IPS-20b (cell line): ENCODE results near the gene C6orf47.

Source experiments
- H3K27ac ChIP-seq: one replicate; pipeline ENCODE4 v1.5.1; 2013; ENCODE audit warnings: low read length
- H3K27me3 ChIP-seq: 2 replicates; pipeline ENCODE4 v1.6.1; 2013; ENCODE audit warnings: mild to moderate bottlenecking, low read length, inconsistent platforms; ENCODE audit not compliant: insufficient read depth
- H3K36me3 ChIP-seq: 2 replicates; pipeline ENCODE4 v1.6.1; 2013; ENCODE audit warnings: low read depth, mild to moderate bottlenecking, inconsistent platforms, low read length, moderate library complexity; ENCODE audit not compliant: insufficient read depth
- H3K4me1 ChIP-seq: 2 replicates; pipeline ENCODE4 v1.6.1; 2013; ENCODE audit warnings: mild to moderate bottlenecking, control low read depth, inconsistent platforms, low read length, moderate library complexity; ENCODE audit not compliant: insufficient read depth
- H3K4me3 ChIP-seq: 2 replicates; pipeline ENCODE4 v1.5.1; 2013; ENCODE audit warnings: mild to moderate bottlenecking, low read length, inconsistent platforms
- H3K9ac ChIP-seq: 2 replicates; pipeline ENCODE4 v1.6.1; 2013; ENCODE audit warnings: low read depth, mild to moderate bottlenecking, inconsistent platforms, low read length, moderate library complexity
- H3K9me3 ChIP-seq: 2 replicates; pipeline ENCODE4 v1.6.1; 2013; ENCODE audit warnings: mild to moderate bottlenecking, low read depth, low read length, inconsistent platforms; ENCODE audit not compliant: insufficient read depth

The C6orf47 gene

DNA sequence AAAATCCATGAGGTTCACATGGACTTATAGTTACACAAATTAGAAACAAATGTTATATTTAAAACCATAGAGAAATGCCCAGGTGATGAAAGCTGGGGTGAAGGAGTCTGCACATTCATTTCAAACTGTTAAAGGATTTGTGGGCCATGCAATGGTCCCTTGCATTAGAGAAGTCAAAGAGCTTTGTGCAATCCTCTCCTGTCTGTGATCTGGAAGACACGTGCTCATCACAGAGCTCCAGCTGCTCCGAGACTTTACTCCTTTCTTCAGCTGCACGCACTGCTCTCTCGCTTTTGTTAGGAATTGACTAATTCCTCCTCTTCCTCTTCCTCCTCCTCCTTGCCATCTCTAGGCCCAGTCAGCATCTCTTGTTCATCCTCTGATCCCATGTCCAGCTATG is 49.6 kb downstream of the C6orf47 start:
- H3K4me3 ChIP-seq, result no peak overlapping the region
- H3K4me1 ChIP-seq, result peaks cover 10% of the 10 kb centered on the region; the same call in 1 of the 2 replicates
- no peak overlapping the region for H3K9ac ChIP-seq
- H3K9me3 ChIP-seq, result no peaks in the 10 kb centered on the region
- no peak overlapping the region for H3K27ac ChIP-seq
- no peaks in the 10 kb centered on the region for H3K36me3 ChIP-seq
- H3K27me3 ChIP-seq, result no peaks in the 10 kb centered on the region

DNA sequence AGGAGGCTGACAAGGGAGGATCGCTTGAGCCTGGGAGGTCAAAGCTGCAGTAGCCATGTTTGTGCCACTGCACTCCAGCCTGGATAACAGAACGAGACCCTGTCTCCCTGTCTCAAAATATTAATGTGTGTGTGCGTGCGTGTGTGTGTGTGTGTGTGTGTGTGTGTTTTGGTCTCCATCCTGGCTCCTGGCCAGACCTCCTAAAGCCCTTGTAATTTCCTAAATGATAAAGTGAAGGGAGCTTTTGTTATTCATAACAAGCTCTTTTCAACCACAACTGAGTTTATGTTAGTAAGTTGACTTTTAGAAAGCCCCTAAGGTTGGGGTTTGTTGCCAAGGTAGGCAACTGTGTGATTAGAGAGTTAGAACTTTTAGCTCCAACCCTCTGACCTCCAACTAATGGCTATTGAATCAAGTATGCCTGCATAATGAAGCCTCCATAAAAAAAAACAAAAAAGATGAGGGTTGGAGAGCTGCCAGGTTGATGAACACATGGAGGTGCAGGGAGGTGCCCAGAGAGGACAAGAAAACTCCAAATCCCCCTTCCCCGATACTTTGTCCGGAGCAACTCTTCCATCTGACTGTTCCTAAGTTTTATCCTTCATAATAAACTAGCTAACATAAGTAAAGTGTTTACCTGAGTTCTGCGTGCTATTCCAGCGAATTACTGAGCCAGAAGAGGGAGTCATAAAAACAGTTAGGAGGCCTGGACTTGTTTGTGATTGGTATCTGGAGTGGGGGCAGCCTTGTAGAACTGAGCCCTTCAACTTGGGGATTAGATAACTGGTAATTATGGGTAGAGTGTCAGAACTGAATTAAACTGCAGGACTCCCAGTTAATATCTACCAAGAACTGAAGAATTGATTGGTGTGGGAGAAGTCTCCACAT is 50.8 kb downstream of the C6orf47 start:
- Histone ChIP-seq H3K4me1 (peaks cover under 1% of the 10 kb centered on the region; the same call in 1 of the 2 replicates), H3K27me3 (no peaks in the 10 kb centered on the region), H3K9me3 (no peaks in the 10 kb centered on the region), H3K9ac (no peak overlapping the region), H3K27ac (no peak overlapping the region), H3K36me3 (no peaks in the 10 kb centered on the region), H3K4me3 (no peak overlapping the region)
